ENCODE data around the gene KSR1. TPM values are rescaled to one million over a fixed set of nuclear protein-coding genes. Genes with fewer than 3 reads are reported as not detected.
A peak's percentile ranks its signal among the peaks of the same experiment; 100 is the strongest.

KSR1 gene
- total and polyA plus RNA-seq, 8 donors = 2.7 to 32.1 (median 13.6) TPM

DNA sequence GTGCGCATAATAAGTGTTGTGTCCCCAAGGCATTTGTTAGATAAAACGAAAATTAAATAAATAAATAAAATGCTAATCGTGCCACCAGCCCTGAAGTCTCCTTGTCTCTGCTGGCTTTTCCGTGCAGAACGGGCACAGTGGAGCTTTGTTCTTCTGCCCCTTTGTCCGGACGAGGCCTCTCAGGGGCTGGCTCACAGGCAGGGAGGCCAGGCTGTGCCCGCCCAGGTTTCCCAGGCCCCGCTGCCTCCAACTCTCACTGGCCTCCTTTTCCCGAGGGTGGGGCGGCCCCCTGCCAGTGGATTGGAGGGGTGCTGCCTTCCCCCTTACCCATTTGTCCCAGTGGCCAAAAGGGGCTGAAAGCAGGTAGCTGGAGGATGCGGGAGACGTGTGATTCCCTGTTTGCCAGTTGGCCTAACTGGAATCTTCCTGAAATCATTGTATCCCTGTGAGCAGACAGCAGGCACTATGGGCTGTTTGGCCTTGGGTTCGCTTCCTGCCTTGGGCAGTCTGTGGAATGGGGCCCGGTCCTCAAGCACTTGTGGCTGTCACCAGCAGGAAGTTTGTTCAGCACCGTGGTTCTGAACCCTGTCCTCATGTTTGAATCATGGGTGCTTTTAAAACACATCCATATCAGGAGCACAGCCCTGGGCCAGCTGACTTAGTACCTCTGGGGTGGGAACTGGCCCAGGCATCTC is 64.4 kb downstream of the KSR1 start:
- intact Hi-C loops (cut with DNase I; ENCODE audit: low total_unique reads) = no loop called here

DNA sequence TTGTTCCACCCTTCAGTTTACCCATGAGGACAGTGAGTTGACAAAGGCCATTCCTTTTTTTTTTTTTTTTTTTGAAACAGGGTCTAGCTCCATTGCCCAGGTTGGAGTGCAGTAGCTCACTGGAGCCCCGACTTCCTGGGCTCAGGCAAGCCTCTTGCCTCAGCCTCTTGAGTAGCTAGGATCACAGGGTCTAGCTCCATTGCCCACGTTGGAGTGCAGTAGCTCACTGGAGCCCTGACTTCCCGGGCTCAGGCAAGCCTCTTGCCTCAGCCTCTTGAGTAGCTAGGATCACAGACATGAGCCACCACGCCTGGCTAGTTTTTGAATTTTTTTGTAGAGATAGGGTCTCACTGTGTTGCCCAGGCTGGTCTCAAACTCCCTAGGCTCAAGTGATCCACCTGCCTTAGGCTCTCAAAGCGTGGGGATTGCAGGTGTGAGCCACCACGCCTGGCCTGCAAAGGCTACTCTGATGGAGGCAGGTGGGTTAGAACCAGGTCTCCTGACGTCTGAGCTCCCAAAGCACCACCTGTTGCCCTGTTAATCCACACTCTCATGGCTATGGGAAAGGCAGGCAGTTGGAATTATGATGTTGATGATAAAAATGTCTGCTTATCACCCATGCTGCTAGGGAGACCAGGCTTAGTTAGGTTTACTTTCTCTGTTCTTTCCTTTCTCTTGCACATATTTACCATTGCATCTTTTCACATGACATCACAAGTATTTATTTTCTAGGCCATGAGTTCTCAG is 65.2 kb downstream of the KSR1 start:
- TF ChIP-seq EP300 (IDR thresholded peaks at IDR 0.05) (no peak), CTCF (IDR thresholded peaks at IDR 0.05) (no peak), POLR2A (IDR thresholded peaks at IDR 0.05) (no peak), POLR2AphosphoS5 (IDR thresholded peaks at IDR 0.05) (no peak)
- Histone ChIP-seq H3K27ac (no peak overlapping the region), H3K9me3 (no peaks in the 10 kb centered on the region), H3K4me1 (peaks cover 3 to 60% (median 36%) of the 10 kb centered on the region in 4 donors), H3K36me3 (no peaks in the 10 kb centered on the region), H3K4me3 (no peak overlapping the region), H3K27me3 (no peaks in the 10 kb centered on the region)
- 86 to 90% (median 86%) methylated on average over 6 to 7 of the region's 7 CpGs for WGBS, 5 donors
- peak in 1 of 2 donors; percentile 41 for DNase-seq
- intact Hi-C loops (cut with DNase I; ENCODE audit: low total_unique reads) = no loop called here

More for the DNA sequence above, 64.4 kb downstream of the KSR1 start:
- no peak overlapping the region for H3K4me3 ChIP-seq
- no peaks in the 10 kb centered on the region for H3K9me3 ChIP-seq
- peak in 1 of 2 donors; percentile 79 for DNase-seq
- H3K27me3 ChIP-seq = no peaks in the 10 kb centered on the region
- peaks cover 3 to 54% (median 33%) of the 10 kb centered on the region in 4 donors for H3K4me1 ChIP-seq
- no peaks in the 10 kb centered on the region for H3K36me3 ChIP-seq
- 41 to 61% (median 48%) methylated on average over 11 to 16 of the region's 16 CpGs for WGBS, 5 donors
- peak overlapping the region in 2 of 5 donors; percentile 18 to 38 for H3K27ac ChIP-seq
- TF ChIP-seq POLR2A (IDR thresholded peaks at IDR 0.05) = no peak
- no peak for TF ChIP-seq EP300 (IDR thresholded peaks at IDR 0.05)
- TF ChIP-seq POLR2AphosphoS5 (IDR thresholded peaks at IDR 0.05) = no peak
- TF ChIP-seq CTCF (IDR thresholded peaks at IDR 0.05) = no peak

DNA sequence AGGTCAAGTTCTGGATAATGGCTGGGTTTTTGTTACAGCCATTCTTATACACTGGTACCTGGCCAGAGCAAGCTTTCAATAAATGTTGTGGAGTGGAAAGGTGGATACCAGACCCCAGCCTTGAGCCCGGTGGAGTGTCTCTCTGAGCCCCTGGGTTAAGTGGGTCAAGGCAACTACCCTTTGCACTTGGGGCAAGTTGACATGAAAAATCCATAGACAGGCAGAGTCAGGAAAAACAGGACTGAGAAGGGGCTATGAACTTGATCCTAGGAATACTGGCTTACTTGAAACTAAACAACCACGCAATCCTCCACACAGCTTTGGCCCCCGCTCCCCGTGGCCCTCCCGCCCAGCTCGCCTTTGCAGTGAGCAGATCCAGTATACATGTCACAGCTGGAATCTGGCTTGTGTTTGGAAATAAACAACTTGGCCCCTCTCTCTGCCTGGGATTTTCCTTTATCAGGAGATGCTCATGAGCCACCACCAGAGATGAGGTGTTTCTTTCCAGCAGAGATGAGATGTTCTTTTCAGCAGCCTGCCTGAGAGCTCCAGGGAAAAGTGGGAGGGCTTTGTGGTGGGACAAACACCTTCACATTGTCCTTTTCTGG is 65.9 kb downstream of the KSR1 start:
- 70 to 82% (median 78%) methylated on average over 5 to 6 of the region's 6 CpGs for WGBS, 5 donors
- TF ChIP-seq CTCF (IDR thresholded peaks at IDR 0.05) = no peak
- TF ChIP-seq POLR2A (IDR thresholded peaks at IDR 0.05) = no peak
- TF ChIP-seq POLR2AphosphoS5 (IDR thresholded peaks at IDR 0.05) = no peak
- no peak overlapping the region for H3K27ac ChIP-seq
- H3K4me1 ChIP-seq = peaks cover 3 to 66% (median 43%) of the 10 kb centered on the region in 4 donors
- intact Hi-C loops (cut with DNase I; ENCODE audit: low total_unique reads) = no loop called here
- DNase-seq = no peak
- no peaks in the 10 kb centered on the region for H3K36me3 ChIP-seq
- no peaks in the 10 kb centered on the region for H3K27me3 ChIP-seq
- H3K9me3 ChIP-seq = no peaks in the 10 kb centered on the region
- H3K4me3 ChIP-seq = no peak overlapping the region

DNA sequence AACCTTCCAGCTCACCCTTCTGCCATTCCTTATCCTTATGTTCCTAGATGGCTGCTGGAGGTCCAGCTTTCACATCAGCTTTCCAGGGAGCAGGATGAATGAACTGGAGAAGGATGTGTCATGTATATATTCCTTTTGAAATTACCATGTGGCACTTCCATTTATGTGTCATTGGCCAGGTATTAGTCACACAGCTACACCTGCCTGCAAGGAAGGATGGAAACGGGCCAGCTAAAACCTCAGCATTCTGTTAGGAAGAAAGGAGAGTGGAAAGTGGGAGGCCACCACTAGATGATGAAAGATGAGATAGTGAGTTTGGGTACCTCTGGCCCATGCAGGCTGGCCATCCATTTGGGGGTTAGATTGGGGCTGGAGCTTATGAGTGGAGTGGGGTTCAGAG is 67.5 kb downstream of the KSR1 start:
- H3K27ac ChIP-seq = no peak overlapping the region
- no peaks in the 10 kb centered on the region for H3K9me3 ChIP-seq
- intact Hi-C loops (cut with DNase I; ENCODE audit: low total_unique reads) = no loop called here
- WGBS, 5 donors = 80 to 93% (median 82%) methylated on average over 1 of the region's 1 CpG
- no peaks in the 10 kb centered on the region for H3K27me3 ChIP-seq
- no peak overlapping the region for H3K4me3 ChIP-seq
- no peaks in the 10 kb centered on the region for H3K36me3 ChIP-seq
- TF ChIP-seq CTCF (IDR thresholded peaks at IDR 0.05) = no peak
- TF ChIP-seq EP300 (IDR thresholded peaks at IDR 0.05) = no peak
- TF ChIP-seq POLR2A (IDR thresholded peaks at IDR 0.05) = no peak
- no peak for TF ChIP-seq POLR2AphosphoS5 (IDR thresholded peaks at IDR 0.05)
- DNase-seq = no peak
- peaks cover 7 to 66% (median 46%) of the 10 kb centered on the region in 4 donors for H3K4me1 ChIP-seq
